Hypothalamus (tissue), 51 donors: Measurements from ENCODE around the gene KIF26B.

Source experiments
- DNase-seq, 51 donors: peaks; one replicate each; lab custom pipeline; 2025; lab: John Stamatoyannopoulos, UW

Gene KIF26B

DNA sequence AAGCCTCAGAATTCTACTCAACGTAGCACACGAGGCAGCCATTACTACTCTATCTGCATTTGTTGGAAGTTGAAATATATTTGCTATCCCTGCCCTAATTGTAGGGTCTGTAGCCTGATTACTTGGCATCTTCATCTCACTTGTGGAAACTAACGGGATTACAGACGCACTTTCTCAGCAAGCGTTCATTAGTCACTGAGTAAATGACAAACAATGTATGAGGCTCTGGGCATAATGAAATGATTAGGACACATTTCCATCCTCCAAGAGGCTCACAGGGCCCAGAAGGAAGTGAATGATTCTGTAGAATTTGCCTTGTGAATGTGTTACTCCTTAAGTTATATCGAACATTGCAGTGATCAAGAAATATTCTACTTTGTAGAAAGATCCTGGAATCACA, 78.1 kb downstream of the KIF26B start:
- DNase-seq, result no peak

DNA sequence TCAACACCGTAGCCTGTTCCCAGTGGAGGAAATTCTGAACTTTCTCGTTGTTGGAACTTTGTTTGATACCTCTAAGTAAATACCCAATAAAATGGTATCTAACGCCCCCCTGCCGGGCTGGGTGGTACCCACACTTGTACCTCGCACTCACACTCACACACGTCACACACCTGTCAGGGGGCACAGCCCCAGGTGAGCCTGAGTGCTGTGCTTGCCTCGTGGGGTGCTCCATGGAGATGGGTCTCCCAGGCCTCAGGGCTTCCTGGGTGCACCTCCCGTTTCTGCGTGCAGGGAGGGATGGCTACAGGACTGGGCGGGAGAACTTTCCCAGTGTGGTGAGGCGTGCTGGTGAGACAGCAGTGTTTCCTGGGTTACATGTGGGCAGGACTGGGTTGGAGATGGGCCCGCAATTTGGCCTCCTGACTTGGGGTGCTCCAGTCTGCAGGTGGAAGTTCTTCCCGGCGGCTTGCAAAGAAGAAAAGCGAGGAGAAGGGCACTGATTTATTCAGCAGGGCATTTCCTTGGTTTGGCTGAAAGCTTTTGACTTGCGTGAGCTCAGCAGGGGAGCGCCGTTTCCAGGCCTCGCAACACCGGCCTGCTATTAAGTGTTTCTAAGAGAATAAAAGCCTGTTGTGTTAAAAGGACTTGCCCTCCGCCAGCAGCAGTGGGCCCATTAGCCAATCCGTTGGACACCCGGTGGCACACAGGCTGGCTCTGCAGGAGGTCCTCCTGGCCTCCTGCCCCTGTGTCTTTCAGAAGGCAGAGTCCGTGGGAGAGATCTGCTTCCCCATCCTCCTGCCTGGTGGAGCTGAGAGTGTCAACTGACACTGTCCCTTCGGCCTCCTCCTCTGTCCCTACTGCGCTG, 79.7 kb downstream of the KIF26B start:
- peak in 34 of 51 donors; percentile 5 to 76 (median 38) for DNase-seq

DNA sequence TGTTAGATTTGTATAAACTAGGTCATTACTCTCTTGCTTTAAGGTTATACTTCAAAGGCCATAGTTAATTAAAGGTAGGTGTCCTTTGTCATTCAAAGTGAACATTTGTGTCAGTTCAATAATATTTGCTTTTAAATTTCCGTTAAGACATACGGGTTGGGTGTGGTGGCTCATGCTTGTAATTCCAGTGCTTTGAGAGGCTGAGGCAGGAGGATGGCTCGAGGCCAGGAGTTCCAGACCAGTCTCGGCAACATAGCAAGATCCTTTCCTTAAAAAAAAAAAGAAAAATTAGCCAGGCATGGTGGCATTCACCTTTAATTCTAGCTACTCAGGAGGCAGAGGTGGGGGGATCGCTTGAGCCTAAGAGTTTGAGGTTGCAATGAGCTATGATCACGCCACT, 80.4 kb downstream of the KIF26B start:
- DNase-seq, result no peak

DNA sequence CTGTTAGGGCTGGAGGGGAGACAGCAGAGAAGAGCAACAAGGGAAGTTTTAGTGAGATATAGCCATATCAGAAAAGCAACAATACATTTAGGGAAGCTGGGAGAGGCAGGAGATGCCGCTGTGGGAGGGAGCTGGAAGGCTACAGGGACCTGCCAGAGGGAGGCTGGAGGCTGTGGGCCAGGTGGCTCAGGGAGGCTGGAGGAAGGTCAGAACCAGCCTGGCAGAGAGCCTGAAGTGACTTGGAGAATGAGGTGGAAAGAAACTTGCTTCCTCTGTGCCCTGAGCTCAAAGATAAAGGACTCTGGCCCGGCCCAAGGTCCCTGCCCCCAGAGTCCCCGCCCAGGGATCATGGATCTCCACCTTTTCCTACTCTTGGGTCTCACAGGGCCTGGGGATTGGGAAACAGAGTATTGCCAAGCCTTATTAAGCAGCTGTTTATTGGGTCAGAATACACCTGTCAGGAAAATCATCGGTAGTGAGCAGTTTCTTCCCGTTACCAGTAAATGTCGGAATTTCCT, 85.9 kb downstream of the KIF26B start:
- no peak for DNase-seq

DNA sequence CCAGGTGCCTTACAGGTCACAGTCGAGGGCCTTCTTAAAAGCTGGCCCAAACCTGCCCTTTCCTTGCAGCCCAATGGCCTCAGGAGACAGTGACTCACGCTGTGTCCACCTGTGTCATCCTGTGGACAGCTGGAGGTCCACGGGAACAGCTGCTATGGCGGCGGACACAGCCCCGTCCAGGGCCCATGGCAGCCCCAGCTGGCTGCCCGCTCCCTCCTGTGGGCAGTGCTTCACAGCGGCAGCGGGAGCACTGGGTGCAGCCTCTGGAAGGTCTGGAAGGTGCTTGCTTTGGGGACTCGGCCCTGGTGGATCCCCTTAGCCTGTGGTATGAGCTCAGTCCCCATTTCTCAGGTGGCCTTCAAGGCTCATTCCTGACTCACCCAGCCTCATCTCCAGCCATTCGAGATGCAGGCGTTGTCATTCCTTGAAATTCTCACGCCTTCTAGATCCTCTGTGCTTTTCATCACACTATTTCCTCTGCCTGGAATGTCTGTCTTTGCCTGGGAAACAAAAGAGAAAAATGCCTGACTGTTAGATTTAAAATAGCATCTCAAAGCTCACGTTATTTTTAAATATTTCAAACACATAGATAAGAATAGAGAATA, 86.8 kb downstream of the KIF26B start:
- no peak for DNase-seq

DNA sequence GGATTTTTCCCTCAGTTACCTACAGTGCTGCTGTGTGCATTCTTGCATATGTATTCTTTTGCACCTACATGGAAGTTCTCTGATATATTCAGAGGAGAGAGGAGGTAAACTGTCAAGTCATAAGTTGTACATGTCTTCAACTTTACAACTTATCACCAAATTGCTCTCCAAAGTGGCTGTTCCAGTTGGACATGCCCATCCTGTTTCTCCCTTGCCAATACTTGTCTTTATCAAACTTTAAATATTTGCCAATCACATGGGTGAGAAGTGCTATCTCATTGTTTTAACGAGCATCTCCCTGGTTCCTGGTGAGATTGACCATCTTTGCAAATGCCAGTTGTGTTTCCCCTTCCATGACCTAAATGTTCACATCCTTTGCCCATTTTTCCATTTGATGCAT, 88.2 kb downstream of the KIF26B start:
- DNase-seq, result no peak

DNA sequence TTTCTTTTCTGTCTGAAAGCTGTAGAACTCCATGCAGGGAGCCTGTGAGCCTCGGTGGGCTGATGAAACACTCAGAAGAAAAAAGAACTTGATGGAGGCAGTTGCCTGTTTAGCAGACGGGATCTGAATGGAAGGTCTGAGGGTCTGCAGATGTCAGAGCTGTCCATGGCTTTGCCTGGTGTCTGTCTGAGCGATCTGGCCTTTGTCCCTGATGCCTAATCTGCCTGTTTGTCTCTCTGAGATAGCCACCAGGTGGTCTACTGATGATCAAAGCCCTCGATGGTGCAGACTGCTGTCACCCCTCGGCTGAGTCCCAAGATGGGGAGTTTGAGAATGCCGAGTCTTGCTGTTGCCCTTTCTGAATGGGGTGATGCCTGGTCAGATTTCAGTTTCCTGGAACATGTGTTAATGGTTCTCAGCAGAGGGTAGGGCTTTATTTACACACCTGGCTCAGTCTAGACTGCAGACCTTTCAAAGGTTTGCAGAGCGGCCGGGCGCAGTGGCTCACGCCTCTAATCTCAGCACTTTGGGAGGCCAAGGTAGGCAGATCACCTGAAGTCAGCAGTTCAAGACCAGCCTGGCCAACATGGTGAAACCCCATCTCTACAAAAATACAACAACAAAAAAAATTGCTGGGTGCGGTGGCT, 90.4 kb downstream of the KIF26B start:
- no peak for DNase-seq

DNA sequence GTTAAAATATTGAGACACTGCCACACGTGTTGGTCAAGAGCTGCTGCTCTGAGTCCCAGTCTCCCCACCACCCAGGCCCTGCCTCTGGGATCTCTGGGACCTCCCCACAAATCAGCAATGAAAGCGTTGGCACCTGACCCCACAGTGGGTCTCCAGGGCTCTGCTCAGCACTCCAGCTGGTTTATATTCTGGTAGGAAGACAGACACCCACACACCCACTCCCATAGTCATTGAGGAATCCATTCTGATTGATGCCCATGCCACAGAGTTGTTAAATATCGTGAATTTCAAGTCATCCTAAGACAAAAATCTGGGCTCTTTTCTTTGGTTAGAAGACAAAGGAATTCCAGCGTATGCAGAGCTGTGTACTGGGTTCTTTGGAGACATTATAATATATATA, 91.6 kb downstream of the KIF26B start:
- no peak for DNase-seq

DNA sequence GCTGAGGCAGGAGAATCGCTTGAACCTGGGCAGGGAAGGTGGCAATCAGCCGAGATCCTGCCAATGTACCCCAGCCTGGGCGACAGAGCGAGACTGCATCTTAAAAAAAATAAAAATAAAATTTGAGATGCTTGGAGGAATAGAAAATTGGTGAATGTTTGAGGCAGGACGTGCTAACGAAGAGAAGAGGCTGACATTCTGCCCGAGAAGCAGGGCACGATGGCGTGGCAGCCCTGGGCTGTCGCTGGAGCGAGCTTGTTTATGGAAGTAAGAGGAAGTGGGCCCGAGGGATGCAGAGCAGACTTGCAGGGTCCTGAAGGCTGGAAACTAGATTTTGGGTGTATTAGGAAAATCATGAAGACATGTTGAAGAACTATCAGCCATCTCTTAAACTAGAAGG, 92.6 kb downstream of the KIF26B start:
- DNase-seq, result no peak

DNA sequence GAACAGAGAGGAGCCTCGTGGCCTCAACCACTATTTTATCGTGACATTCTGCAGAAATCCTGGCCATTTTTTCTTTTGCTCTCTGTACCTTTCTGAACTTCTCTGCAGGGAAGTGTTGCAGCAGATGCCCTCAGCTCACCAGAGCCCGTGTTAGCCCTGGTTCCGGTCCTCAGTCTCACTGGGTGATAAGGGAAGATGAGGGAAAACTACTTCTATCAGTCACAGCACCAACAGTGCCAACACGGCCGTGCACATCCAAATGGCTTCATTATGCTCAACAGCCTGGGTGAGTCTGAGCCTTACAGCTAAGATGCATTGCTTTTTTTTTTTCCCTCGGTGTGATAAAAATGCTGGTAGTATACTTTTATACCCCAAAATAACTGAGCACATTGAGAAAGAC, 93.0 kb downstream of the KIF26B start:
- no peak for DNase-seq

DNA sequence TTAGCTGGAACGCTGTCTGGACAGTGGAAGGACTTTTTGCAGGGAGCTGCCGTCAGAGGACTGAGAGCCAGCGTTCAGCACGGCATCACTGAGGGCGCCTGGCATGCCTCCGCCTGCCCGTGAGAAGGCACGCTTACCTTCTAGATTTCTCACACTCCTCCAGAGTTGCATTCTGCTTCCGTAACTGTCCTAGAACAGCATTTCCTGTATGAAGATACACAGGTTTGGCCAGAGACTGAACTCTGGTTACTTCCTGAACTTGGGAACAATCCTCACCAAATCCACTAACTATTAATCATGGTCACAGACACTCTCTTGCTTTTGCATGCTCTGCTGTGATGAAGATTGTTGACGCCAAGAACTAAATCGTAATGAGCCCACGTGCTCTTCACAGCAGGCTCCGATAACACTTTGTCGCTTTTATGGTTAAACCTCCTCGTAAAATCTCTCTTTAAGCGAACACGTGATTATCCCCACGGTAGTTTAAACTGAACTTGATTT, 93.5 kb downstream of the KIF26B start:
- no peak for DNase-seq

DNA sequence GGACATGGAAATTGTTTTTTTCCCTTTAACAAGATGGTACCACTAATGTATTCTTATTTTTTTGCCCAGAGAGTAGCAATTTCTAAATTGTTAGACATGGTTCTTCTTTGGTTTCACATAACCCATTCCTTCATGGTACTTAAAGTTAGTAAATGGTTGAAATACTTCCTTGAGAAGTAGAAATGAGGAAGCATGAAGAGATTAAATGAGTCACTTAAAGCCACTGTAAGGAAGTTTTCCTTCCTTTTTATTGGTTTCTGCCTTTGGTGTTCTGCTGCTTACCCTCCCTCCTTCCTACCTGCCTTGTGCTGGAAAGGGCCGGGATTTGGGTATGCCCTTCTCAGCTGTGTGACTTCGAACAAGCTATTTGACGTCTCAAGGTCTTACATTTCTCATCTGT, 101.0 kb downstream of the KIF26B start:
- no peak for DNase-seq

DNA sequence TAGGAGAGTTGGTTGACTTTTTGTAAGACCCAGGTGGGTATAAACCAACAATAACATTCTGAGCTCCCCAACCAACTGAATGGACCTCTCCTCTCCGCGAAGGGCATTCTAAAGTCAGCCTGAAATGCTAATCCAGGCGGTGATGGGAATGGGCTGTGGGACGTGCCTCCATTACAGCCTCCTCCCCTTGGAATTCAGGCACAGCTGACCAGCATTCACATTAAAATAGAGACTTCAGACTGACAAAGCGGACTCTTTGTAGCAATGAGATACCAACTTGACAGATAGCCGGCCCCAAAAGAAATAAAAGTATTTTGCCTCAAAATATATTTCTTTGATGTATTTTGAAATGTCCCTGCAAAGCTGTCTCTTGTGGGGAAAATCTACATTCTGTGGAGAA, 101.7 kb downstream of the KIF26B start:
- no peak for DNase-seq

DNA sequence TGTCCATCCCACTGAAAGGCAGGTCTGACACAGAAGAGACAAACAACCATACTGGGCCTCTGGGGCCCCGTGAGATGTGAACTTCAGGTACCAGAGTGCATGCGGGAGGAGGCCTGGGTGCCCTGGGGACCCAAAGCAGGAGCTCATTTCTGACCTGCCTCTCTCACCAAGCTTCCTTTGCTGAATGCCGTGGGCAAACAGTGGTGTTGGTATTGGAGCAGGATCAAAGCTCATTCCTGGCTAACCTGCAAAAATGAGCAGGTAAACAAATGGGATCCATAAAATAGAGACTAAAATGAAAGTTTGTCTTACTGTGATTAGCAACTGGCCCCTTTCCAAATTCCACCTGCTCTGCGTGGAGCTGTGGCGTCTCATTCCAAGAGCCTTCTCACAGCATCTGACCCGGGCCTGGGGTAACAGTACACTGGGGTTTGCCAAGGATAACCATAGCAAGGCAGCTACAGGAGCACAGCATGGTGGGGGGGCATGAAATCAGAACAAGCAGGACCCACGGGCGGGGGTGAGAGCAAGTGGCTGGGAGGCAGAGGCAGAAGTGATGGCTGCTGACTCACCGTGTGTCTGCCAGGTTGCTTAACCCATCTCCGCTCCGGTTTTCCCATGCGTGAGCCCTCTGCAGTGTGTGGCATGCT, 103.6 kb downstream of the KIF26B start:
- no peak for DNase-seq

DNA sequence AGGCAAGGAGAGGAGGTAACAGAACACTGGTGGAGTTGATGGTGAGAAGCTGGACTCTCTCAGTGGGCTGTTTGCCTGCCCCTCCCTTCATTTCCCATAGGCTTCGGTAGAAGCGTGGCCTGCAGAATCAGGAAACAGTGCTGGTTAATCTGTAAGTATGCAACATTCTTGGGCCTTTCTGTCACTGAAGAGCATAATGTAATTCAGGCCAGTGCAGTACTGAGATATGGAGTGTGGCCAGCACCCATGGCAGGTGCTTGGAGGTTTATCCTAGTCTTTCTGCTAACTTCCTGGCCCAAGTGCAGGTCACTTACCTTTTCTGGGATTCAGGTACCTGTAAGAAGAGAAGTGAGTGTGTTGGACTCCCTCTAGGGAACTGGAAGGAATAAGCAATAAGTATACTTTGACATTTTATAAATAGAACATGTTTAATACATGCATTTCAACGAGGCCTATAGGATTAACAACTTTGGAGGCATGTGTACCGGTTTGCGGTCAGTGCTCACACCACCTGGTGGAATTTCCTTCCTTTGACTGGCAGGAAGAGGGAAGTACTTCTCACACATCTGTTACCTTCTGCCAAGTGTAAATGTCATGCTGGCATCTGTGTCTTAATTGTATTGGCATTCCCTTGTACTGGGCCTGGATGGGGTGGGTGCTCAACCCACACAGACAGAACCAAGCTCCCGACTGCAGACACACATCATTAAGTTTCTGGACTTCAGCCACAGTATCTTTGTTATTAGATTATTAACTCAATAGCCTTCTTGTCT, 105.5 kb downstream of the KIF26B start:
- DNase-seq, result no peak

DNA sequence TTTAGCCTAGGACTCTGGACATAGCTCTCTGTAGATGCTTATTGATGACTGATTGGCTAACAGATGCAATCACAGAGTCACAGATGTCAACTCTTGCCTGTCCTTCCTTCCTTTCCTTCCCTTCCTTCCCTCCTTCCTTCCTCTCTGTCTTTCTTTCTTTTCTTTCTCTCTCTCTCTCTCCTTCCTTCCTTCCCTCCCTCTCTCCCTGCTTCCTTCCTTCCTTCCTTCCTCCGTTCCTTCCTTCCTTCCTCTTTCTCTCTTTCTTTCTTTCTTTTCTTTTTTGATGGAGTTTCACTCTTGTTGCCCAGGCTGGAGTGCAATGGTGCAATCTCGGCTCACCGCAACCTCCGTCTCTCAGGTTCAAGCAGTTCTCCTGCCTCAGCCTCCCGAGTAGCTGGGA, 106.1 kb downstream of the KIF26B start:
- DNase-seq, result no peak

DNA sequence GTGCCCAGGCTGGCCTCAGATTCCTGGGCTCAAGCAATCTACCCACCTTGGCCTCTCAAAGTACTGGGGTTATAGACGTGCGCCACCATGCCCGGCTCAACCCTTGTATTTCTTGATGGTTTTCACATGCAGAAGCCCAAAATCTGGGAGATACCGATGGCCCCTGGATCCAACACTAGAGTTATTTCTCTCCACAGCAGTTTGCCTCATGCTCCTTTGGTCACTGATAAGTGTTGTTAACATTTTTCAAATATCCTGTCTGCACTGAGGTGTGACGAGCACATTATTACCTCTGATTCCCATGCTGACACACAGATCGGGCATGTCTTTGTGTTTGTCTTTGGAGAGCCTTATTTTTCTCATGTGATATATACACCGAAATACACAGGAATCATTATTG, 107.0 kb downstream of the KIF26B start:
- no peak for DNase-seq

DNA sequence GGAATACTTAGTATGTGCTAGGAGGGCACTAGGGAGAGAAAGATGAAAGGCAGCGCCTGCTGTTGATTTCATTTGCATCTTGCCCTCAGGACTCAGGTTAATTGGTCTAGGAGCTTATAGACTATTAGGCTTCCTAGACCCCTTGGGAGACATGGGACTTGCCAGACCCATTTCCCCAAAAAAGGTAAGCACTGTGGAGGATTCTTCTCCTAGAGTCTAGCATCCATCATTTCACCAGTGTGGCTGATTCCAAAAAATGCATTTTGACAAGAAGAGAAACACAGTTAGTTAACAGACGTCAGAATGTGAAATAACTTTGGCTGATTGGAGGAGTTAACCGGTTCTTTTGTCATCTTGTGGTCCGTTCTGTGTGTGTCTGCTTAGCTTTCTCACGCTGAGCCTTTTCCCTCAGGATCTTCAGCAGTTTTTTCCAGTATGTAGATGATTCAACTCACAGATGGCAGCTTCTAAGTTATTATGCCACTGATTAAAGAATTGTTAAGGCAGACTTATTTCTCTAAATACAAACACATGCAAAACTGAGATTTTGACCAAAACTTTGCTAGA, 108.8 kb downstream of the KIF26B start:
- DNase-seq, result no peak

DNA sequence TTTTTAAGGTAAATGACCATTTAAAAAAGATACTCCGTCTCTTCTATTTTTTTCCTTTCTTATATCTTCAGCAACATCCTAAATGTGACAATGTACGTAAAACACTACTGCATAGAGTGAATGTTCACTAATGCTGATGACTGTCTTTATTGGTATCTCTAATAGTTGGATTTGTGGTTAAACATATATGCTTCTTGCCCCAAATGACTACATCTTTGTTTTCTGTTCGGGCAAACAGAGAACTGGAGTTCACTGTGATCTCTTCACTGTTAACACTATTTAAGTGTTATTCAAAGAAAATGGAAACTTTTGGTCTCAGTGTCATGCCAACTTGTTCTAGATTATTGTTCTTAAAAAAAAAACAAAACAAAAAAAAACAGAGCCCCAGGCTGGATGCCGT, 109.4 kb downstream of the KIF26B start:
- no peak for DNase-seq

DNA sequence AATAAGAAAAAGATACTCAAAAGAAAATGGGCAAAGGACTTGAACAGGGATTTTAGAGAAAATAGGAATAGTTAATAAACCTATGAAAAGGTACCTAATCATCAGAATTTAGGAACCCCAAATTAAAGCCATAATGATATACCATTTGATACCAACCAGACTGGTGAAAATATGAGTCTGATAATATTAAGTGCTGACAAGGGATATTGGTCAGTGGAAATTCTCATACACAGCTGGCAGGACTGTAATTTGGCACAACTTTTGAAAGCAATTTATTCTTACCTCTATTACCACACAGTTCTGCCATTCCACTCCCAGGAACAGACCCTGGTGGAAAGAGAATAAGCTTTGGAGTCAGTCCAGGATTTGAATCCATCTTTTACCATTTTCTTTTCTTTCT, 111.3 kb downstream of the KIF26B start:
- DNase-seq, result no peak
